PC-9 (cell line): ENCODE data around the gene MKX. TPM values are rescaled to one million over a fixed set of nuclear protein-coding genes. Genes with fewer than 3 reads are reported as not detected.

Source experiments
- BruUV-seq: library from RNA; stranded (reverse); fragments of 400-500 nt; replicated peaks from 2 replicates; lab custom pipeline; 2021; lab: Mats Ljungman, UMichigan
- CTCF ChIA-PET: fragments of 300-600 bp; sonication (Branson Sonifier 250); formaldehyde crosslinking; loops from one replicate; lab custom pipeline; 2022; ENCODE audit warnings: antibody characterized with exemption; lab: Charles Lee
- POLR2A ChIA-PET: fragments of 300-600 bp; sonication (Branson Sonifier 250); formaldehyde crosslinking; loops from one replicate; lab custom pipeline; 2022; ENCODE audit warnings: antibody characterized with exemption; ENCODE audit not compliant: unreplicated experiment; lab: Charles Lee
- DNase-seq, 2 experiments: peaks; one replicate each; pipeline versions ENCODE4 v3.0.0 to v3.0.0-alpha.2; 2015 to 2022; ENCODE audit warnings: mixed read lengths in 1 of 2
- H2AFZ ChIP-seq: fragments of 200-600 bp; sonication (generic); 2 replicates; pipeline ENCODE4 v1.8.1; 2017; ENCODE audit warnings: antibody characterized with exemption
- H3F3A ChIP-seq: fragments of 200-600 bp; sonication (generic); 2 replicates; pipeline ENCODE4 v1.8.1; 2017; ENCODE audit warnings: antibody characterized with exemption, mild to moderate bottlenecking, low read depth; ENCODE audit not compliant: insufficient read depth
- H3K27ac ChIP-seq: fragments of 200-600 bp; sonication (generic); 2 replicates; pipeline ENCODE4 v1.6.1; 2016; ENCODE audit warnings: mixed run types
- H3K27me3 ChIP-seq: fragments of 200-600 bp; sonication (generic); 2 replicates; pipeline ENCODE4 v1.6.1; 2016; ENCODE audit warnings: low read depth, mixed run types; ENCODE audit not compliant: insufficient read depth
- H3K36me3 ChIP-seq: fragments of 200-600 bp; sonication (generic); 2 replicates; pipeline ENCODE4 v1.6.1; 2016; ENCODE audit warnings: low read depth, mixed run types
- H3K4me1 ChIP-seq: fragments of 200-600 bp; sonication (generic); replicated peaks from 2 replicates; pipeline ENCODE4 v1.6.1; 2016; ENCODE audit warnings: mixed run types; ENCODE audit not compliant: insufficient read depth
- H3K4me2 ChIP-seq: fragments of 200-600 bp; sonication (generic); 2 replicates; pipeline ENCODE4 v1.6.1; 2017; ENCODE audit warnings: mixed run types
- H3K4me3 ChIP-seq: fragments of 200-600 bp; sonication (generic); 2 replicates; pipeline ENCODE4 v1.6.1; 2016; ENCODE audit warnings: mixed run types
- H3K79me2 ChIP-seq: fragments of 200-600 bp; sonication (generic); 2 replicates; pipeline ENCODE4 v1.6.1; 2017; ENCODE audit warnings: low read depth, mixed run types
- H3K9me2 ChIP-seq: fragments of 200-600 bp; sonication (generic); 2 replicates; pipeline ENCODE4 v1.8.1; 2017; ENCODE audit warnings: mild to moderate bottlenecking; ENCODE audit not compliant: insufficient read depth
- H3K9me3 ChIP-seq: fragments of 200-600 bp; sonication (generic); 2 replicates; pipeline ENCODE4 v1.8.1; 2016; ENCODE audit warnings: low read depth; ENCODE audit not compliant: insufficient read depth
- H4K20me1 ChIP-seq: fragments of 200-600 bp; sonication (generic); 2 replicates; pipeline ENCODE4 v1.8.1; 2017; ENCODE audit not compliant: insufficient read depth
- EZH2 ChIP-seq: fragments of 200-600 bp; sonication (generic); IDR thresholded peaks from 2 replicates; pipeline ENCODE4 v1.8.0; 2017; ENCODE audit warnings: antibody characterized with exemption, low read depth
- intact Hi-C: fragments of 100-400 bp; cut with micrococcal nuclease; formaldehyde crosslinking; loops from one replicate; pipeline ENCODE4 v1.10.0; 2022; ENCODE audit not compliant: unreplicated experiment
- total RNA-seq: library from RNA; stranded (reverse); gene quantifications from 2 replicates; pipeline ENCODE4 v1.2.3, GENCODE V29; 2021
- TF ChIP-seq, protein P1 (sequence below): fragments of 200-600 bp; sonication (generic); conservative IDR thresholded peaks from 2 replicates; pipeline ENCODE4 v1.6.1; 2017; ENCODE audit warnings: mixed run types, antibody characterized with exemption, mild to moderate bottlenecking, moderate library complexity

The MKX gene
- total RNA-seq, 1 experiment from 2014 or later: not detected

DNA sequence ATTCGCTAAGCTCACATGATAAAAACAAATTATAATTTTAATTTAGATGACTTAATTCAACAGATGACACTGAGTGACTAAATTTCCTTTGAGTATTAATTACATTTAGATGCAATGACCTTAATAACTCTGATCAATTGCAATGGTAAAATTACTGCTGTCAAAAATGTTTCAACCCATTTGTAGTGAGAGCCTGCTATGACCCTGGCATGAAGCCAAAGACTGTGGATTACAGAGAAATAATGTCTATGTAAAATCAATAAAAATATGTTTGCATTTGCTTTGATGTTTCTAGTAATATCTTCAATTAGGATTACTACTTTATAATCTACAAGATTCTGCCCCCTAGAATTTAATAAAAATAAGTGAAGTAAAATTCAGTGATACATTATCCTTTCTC lies 15.6 kb downstream of the MKX start:
- Histone ChIP-seq H3K27ac (no peak overlapping the region), H3K4me3 (no peak overlapping the region), H3K36me3 (no peaks in the 10 kb centered on the region), H4K20me1 (no peaks in the 10 kb centered on the region), H3K9me2 (no peaks in the 10 kb centered on the region), H3F3A (no peaks in the 10 kb centered on the region), H3K4me1 (no peaks in the 10 kb centered on the region), H3K27me3 (peaks cover 9% of the 10 kb centered on the region), H3K79me2 (no peaks in the 10 kb centered on the region), H3K4me2 (no peak overlapping the region), H3K9me3 (no peaks in the 10 kb centered on the region), H2AFZ (no peak overlapping the region)
- BruUV-seq: no TSS peak
- ChIA-PET CTCF (no interaction called here), POLR2A (no interaction called here)
- no peak for TF ChIP-seq EZH2
- TF ChIP-seq, protein P1, sequence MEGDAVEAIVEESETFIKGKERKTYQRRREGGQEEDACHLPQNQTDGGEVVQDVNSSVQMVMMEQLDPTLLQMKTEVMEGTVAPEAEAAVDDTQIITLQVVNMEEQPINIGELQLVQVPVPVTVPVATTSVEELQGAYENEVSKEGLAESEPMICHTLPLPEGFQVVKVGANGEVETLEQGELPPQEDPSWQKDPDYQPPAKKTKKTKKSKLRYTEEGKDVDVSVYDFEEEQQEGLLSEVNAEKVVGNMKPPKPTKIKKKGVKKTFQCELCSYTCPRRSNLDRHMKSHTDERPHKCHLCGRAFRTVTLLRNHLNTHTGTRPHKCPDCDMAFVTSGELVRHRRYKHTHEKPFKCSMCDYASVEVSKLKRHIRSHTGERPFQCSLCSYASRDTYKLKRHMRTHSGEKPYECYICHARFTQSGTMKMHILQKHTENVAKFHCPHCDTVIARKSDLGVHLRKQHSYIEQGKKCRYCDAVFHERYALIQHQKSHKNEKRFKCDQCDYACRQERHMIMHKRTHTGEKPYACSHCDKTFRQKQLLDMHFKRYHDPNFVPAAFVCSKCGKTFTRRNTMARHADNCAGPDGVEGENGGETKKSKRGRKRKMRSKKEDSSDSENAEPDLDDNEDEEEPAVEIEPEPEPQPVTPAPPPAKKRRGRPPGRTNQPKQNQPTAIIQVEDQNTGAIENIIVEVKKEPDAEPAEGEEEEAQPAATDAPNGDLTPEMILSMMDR: no peak
- DNase-seq: no peak
- intact Hi-C loops: no loop called here

DNA sequence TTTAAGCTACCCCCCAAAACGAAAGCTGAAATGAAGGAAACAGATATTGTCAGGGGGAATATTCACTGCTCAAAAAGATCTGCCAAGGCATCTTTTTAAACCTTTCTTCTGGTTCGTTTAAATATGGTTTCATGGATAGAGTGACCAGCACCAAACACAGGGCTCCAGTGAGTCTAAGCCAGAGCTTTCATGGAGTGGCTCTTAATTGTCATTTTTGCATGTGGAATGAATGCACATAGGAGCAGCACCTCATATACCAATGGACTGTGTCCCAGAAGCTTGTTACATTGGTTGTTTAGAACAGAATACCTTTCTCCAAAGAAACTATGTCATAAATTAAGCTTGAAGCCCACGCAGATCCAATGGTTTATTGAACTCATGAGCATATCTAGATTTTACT lies 17.3 kb downstream of the MKX start:
- BruUV-seq: no TSS peak
- Histone ChIP-seq H4K20me1 (no peaks in the 10 kb centered on the region), H3K4me2 (no peak overlapping the region), H3K9me3 (no peaks in the 10 kb centered on the region), H3F3A (no peaks in the 10 kb centered on the region), H3K9me2 (no peaks in the 10 kb centered on the region), H3K27me3 (peaks cover 9% of the 10 kb centered on the region), H3K4me3 (no peak overlapping the region), H3K4me1 (no peaks in the 10 kb centered on the region), H3K36me3 (no peaks in the 10 kb centered on the region), H3K27ac (no peak overlapping the region), H3K79me2 (no peaks in the 10 kb centered on the region), H2AFZ (no peak overlapping the region)
- CTCF ChIA-PET: no interaction called here
- intact Hi-C loops: no loop called here
- TF ChIP-seq EZH2: no peak
- TF ChIP-seq, protein P1: no peak
- POLR2A ChIA-PET: interaction anchor here (0.5 kb wide), 1 partner anchor 754 kb away, joined by 3 read pairs; no protein-coding TSS in a partner anchor
- DNase-seq: no peak

DNA sequence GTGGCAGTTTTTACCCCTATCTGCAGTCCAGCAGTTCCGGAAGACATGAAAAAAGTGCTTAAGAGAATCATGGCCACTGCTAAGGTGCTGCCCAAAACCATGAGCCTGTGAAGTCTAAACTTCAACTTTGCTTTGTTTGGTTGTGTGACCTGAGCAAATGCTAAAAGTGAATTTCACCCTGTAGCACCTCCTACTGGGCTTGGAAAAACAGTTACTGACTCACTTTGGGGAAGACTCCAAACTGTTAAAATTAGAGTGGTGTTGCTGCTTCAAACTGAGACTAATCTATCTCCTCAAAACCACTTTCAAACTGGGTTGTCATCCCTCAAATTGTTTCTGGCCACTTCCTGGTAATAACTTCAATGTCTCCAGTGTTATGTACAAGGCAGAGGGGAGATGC lies 21.3 kb downstream of the MKX start:
- H3K9me2 ChIP-seq: no peaks in the 10 kb centered on the region
- intact Hi-C loops: no loop called here
- no peak for DNase-seq
- POLR2A ChIA-PET: no interaction called here
- H3K27me3 ChIP-seq: peaks cover 5% of the 10 kb centered on the region; the same call in 1 of the 2 replicates
- H3K4me1 ChIP-seq: no peaks in the 10 kb centered on the region
- H4K20me1 ChIP-seq: no peaks in the 10 kb centered on the region
- no peak overlapping the region for H3K27ac ChIP-seq
- TF ChIP-seq, protein P1: no peak
- TF ChIP-seq EZH2: no peak
- no peaks in the 10 kb centered on the region for H3K36me3 ChIP-seq
- CTCF ChIA-PET: no interaction called here
- no peak overlapping the region for H3K4me3 ChIP-seq
- no peaks in the 10 kb centered on the region for H3F3A ChIP-seq
- H3K79me2 ChIP-seq: no peaks in the 10 kb centered on the region
- no peak overlapping the region for H2AFZ ChIP-seq
- no peaks in the 10 kb centered on the region for H3K9me3 ChIP-seq
- BruUV-seq: no TSS peak
- H3K4me2 ChIP-seq: no peak overlapping the region
